ENCODE results near the gene MCOLN1. TPM values are rescaled to one million over a fixed set of nuclear protein-coding genes. Genes with fewer than 3 reads are reported as not detected.

MCOLN1 gene
- total RNA-seq, 1 experiment from 2014 or later: 10.2 TPM

DNA sequence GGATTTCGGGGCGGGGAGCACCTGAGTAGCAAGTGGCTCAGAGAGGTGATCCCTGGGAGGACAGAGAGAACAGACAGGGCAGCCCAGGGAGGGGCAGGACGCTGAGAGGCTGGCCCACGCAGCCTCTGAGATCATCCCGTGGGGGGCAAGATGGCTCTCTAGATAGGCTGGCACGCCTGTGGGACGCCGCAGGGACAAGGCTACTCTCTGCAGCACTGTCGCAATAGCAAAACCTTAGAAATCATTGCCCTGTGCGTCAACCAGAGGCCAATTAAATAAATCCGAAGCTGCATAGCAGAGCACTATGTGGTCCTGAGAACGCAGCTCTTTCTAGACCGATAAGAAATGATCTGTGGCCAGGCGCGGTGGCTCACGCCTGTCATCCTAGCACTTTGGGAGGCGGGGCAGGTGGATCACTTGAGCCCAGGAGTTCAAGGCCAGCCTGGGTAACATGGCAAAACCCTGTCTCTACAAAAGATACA, 38.7 kb upstream of the MCOLN1 start:
- no peak for ATAC-seq
- intact Hi-C loops (cut with micrococcal nuclease): no loop called here
- no peak for TF ChIP-seq EZH2phosphoT487 (IDR thresholded peaks at IDR 0.05; ENCODE audit: borderline replicate concordance, low read length)
- TF ChIP-seq, protein P1, sequence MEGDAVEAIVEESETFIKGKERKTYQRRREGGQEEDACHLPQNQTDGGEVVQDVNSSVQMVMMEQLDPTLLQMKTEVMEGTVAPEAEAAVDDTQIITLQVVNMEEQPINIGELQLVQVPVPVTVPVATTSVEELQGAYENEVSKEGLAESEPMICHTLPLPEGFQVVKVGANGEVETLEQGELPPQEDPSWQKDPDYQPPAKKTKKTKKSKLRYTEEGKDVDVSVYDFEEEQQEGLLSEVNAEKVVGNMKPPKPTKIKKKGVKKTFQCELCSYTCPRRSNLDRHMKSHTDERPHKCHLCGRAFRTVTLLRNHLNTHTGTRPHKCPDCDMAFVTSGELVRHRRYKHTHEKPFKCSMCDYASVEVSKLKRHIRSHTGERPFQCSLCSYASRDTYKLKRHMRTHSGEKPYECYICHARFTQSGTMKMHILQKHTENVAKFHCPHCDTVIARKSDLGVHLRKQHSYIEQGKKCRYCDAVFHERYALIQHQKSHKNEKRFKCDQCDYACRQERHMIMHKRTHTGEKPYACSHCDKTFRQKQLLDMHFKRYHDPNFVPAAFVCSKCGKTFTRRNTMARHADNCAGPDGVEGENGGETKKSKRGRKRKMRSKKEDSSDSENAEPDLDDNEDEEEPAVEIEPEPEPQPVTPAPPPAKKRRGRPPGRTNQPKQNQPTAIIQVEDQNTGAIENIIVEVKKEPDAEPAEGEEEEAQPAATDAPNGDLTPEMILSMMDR (conservative IDR thresholded peaks at IDR 0.05; ENCODE audit: low read depth, low read length): no peak
- no peak for TF ChIP-seq EZH2 (IDR thresholded peaks at IDR 0.05; ENCODE audit: low read length, unreplicated experiment)
- Histone ChIP-seq H3K79me2 (ENCODE audit: low read length) (no peaks in the 10 kb centered on the region), H3K4me1 (ENCODE audit: insufficient read depth, low read length) (peaks cover 12% of the 10 kb centered on the region), H3K36me3 (ENCODE audit: low read depth, low read length) (no peaks in the 10 kb centered on the region), H3K27ac (ENCODE audit: low read length) (no peak overlapping the region), H3K9ac (ENCODE audit: low read length) (no peak overlapping the region), H3K4me3 (ENCODE audit: low read length) (no peak overlapping the region), H4K20me1 (ENCODE audit: low read length) (no peaks in the 10 kb centered on the region), H2AFZ (ENCODE audit: low read length) (no peak overlapping the region), H3F3A (ENCODE audit: low read length, unreplicated experiment) (no peaks in the 10 kb centered on the region), H3K9me3 (ENCODE audit: low read length) (no peaks in the 10 kb centered on the region), H3K27me3 (ENCODE audit: low read length) (no peaks in the 10 kb centered on the region), H3K4me2 (ENCODE audit: low read length) (no peak overlapping the region), H3K9me2 (replicated peaks; ENCODE audit: low read length) (no peaks in the 10 kb centered on the region)
- CTCF ChIA-PET: no interaction called here
- no peak for DNase-seq
- POLR2A ChIA-PET (ENCODE audit: unreplicated experiment): no interaction called here
- BruUV-seq (replicated peaks): no TSS peak

DNA sequence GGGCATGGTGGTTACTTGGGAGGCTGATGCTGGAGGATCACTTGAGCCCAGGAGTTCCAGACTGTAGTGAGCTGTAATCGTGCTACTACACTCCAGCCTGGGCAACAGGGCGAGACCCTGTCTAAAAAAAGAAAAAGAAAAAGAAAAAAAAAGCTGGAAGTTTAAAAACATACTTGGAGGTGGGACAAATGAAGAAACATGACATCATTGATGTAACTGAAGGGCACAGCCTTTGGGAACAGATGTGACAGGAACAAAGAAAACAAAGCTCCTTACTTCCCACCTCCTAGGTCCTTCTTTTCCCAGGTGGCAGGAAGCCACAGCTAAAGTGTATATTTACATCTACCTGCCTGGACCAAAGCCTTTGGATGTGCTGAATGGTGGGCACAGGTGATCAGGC, 35.5 kb upstream of the MCOLN1 start:
- Histone ChIP-seq H3K79me2 (ENCODE audit: low read length) (no peaks in the 10 kb centered on the region), H3K27ac (ENCODE audit: low read length) (no peak overlapping the region), H3K4me2 (ENCODE audit: low read length) (no peak overlapping the region), H2AFZ (ENCODE audit: low read length) (no peak overlapping the region), H3K9me2 (replicated peaks; ENCODE audit: low read length) (no peaks in the 10 kb centered on the region), H3K36me3 (ENCODE audit: low read depth, low read length) (no peaks in the 10 kb centered on the region), H3K9me3 (ENCODE audit: low read length) (no peaks in the 10 kb centered on the region), H3K27me3 (ENCODE audit: low read length) (no peaks in the 10 kb centered on the region), H3F3A (ENCODE audit: low read length, unreplicated experiment) (no peaks in the 10 kb centered on the region), H3K9ac (ENCODE audit: low read length) (no peak overlapping the region), H3K4me1 (ENCODE audit: insufficient read depth, low read length) (peaks cover 18% of the 10 kb centered on the region), H4K20me1 (ENCODE audit: low read length) (no peaks in the 10 kb centered on the region), H3K4me3 (ENCODE audit: low read length) (no peak overlapping the region)
- no peak for ATAC-seq
- TF ChIP-seq EZH2 (IDR thresholded peaks at IDR 0.05; ENCODE audit: low read length, unreplicated experiment) (no peak), EZH2phosphoT487 (IDR thresholded peaks at IDR 0.05; ENCODE audit: borderline replicate concordance, low read length) (no peak)
- TF ChIP-seq, protein P1 (conservative IDR thresholded peaks at IDR 0.05; ENCODE audit: low read depth, low read length): no peak
- ChIA-PET POLR2A (ENCODE audit: unreplicated experiment) (no interaction called here), CTCF (no interaction called here)
- BruUV-seq (replicated peaks): no TSS peak
- no peak for DNase-seq
- intact Hi-C loops (cut with micrococcal nuclease): no loop called here

DNA sequence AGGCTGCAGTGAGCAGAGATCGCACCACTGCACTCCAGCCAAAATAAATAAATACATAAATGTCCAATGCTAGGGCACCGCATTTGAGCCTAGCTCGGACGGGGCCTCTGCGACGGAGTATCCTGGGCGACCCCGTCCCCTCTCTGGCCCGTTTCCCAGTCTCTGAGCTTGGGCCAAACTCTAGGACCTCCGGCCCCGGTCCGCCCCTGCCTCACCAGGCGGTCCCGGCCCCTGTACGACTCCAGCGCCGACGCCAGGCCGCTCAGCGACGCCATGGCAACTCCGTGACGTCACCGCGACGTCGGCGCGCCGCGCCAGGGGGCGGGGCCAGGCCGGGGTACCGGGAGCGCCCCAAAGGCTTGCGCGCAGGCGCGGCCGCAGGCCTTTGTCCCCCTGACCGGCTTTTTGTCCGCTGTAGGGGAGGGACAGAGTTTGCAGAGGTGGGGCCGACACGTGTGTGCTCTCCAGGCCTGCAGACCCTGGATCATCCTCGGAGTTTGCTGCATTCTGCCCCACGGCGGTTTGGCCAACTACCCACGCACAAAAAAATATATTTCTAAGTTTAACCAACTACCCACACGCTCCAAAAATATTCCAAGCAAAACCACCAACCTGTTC, 33.6 kb upstream of the MCOLN1 start, which contains the start of gene PEX11G:
TSS of gene PEX11G (minus strand) at position 300 of the 618 bp plus-strand sequence. CDS start at position 275, 25 bp downstream.
- ATAC-seq: peak; percentile 96
- no peaks in the 10 kb centered on the region for H3K27me3 ChIP-seq (ENCODE audit: low read length)
- H2AFZ ChIP-seq (ENCODE audit: low read length): peak within 1 kb of the TSS; percentile 96
- H3K79me2 ChIP-seq (ENCODE audit: low read length): no peaks in the 10 kb centered on the region
- no peak for TF ChIP-seq EZH2phosphoT487 (IDR thresholded peaks at IDR 0.05; ENCODE audit: borderline replicate concordance, low read length)
- peaks cover 9% of the 10 kb centered on the region for H3K4me1 ChIP-seq (ENCODE audit: insufficient read depth, low read length)
- no peaks in the 10 kb centered on the region for H3K9me3 ChIP-seq (ENCODE audit: low read length)
- no peaks in the 10 kb centered on the region for H3F3A ChIP-seq (ENCODE audit: low read length, unreplicated experiment)
- peak within 1 kb of the TSS; percentile 81 for H3K9ac ChIP-seq (ENCODE audit: low read length)
- CTCF ChIA-PET: no interaction called here
- H3K4me3 ChIP-seq (ENCODE audit: low read length): peak within 1 kb of the TSS; percentile 70
- no peaks in the 10 kb centered on the region for H3K36me3 ChIP-seq (ENCODE audit: low read depth, low read length)
- intact Hi-C loops (cut with micrococcal nuclease): loop anchor here (2.0 kb wide), 1 partner anchor 46 kb away; the partner anchor contains the start of gene PNPLA6
- no peaks in the 10 kb centered on the region for H4K20me1 ChIP-seq (ENCODE audit: low read length)
- DNase-seq: peak; percentile 94
- no peaks in the 10 kb centered on the region for H3K9me2 ChIP-seq (replicated peaks; ENCODE audit: low read length)
- H3K4me2 ChIP-seq (ENCODE audit: low read length): peak within 1 kb of the TSS; percentile 89
- BruUV-seq (replicated peaks): no TSS peak
- POLR2A ChIA-PET (ENCODE audit: unreplicated experiment): no interaction called here
- peak within 1 kb of the TSS; percentile 43 for H3K27ac ChIP-seq (ENCODE audit: low read length)

Data from PC-3 (cell line).